ENCODE results near the gene SEMA4G.

SEMA4G gene

GRCh38 chr10:101008823-101009423, 39.6 kb downstream of the SEMA4G start:
- no peak for DNase-seq

DNA sequence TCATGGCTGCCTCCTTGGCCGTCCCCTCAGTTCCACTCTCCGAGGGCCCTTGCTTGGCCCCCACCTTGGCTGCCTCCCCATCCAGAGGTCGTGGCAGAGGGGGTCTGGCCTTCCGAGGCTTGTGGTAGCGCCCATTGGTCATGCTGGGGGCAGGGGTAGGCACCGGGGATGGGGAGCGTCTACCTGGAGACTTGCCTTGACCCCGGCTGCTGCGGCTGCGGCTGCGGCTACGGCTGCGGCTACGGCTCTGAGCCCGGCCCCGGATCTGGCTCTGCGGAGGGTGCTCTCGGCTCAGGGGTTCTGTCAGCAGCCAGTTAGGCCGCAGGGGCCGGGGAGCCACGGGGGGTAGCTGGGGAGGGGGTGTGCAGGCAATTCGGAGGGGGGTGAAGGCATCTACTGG, 41.0 kb downstream of the SEMA4G start:
- DNase-seq: no peak

GRCh38 chr10:101011517-101012423, 42.5 kb downstream of the SEMA4G start:
- peak; percentile 62 for DNase-seq

- peak; percentile 88 for DNase-seq
Measured at GRCh38 chr10:101012525-101013364, 43.4 kb downstream of the SEMA4G start.

- no peak for DNase-seq
Measured at GRCh38 chr10:101013365-101013825, 44.1 kb downstream of the SEMA4G start.

GRCh38 chr10:101014230-101014884, 45.1 kb downstream of the SEMA4G start:
- peak; percentile 76 for DNase-seq

DNA sequence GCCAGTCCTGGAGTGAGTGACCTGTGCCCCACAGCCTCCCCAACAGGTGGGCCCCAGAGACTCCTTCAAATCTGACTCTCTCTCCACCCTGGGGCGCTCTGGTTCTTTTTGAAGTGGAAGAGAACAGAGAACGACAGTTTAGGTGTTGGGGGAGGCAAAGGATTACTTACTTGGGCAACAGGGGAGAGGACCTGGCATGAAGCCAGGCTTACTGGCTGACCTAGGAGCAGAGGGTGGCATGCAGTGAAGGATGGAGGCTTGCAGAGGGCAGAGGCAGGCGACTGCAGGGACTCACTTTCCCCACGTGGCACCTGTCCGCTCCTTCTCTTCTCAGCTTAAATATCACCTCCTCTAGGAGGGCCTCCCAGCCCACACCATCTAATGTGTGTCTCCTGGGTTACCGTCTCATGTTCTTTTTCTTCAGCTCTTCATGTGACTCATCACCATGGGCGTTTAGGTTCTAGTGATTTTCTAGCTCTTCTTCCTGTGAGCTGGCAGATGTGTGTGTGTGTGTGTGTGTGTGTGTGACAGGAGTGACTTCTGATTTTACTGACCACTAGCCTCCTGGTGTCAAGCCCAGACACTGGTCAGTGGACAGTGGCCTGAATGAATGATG, 45.8 kb downstream of the SEMA4G start:
- DNase-seq: no peak

DNA sequence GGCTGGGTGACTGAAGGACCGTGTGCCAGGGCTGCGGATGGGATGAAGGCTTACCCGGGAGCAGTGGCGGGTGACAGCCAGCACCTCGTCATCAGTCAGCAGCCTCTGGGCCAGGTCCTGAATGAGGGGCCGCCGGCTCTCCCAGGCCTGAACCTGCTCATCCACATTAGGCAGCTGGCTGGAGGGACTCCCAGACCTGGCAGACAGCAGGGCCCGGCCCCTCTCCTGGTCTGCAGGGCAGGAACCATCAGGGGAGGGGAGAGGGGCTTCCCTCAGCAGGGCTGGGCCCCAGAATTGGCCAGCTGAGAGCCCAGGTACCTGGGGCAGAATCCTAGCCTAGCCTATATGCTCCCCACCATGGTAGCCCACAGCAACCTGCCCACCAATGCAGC, 46.3 kb downstream of the SEMA4G start:
- DNase-seq: no peak

- no peak for DNase-seq
Measured at GRCh38 chr10:101016814-101017213, 47.5 kb downstream of the SEMA4G start.

DNA sequence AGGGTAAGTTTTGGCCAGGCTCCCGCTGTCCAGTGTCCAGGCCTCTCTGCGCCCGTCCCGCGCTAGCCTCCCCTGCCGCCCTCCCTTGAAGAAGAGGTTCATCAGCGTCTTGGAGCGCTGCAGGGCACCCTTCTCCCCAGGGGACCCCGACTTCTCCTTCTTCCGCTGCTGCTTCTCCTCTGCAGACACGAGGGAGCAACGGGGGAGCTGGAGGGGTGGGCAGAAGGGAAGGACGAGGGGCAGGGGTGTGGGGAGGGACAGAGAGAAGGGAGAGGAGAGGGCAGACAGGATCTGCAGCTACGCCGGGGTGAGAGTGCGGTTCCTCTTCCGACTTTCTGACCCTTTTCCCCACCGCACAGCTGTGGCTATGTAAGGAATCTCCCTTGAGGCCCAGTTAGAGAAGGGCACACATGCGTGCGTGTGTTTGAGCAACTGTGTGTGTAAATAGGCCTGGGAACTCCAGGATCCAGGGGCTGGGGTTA, 48.9 kb downstream of the SEMA4G start:
- no peak for DNase-seq

DNA sequence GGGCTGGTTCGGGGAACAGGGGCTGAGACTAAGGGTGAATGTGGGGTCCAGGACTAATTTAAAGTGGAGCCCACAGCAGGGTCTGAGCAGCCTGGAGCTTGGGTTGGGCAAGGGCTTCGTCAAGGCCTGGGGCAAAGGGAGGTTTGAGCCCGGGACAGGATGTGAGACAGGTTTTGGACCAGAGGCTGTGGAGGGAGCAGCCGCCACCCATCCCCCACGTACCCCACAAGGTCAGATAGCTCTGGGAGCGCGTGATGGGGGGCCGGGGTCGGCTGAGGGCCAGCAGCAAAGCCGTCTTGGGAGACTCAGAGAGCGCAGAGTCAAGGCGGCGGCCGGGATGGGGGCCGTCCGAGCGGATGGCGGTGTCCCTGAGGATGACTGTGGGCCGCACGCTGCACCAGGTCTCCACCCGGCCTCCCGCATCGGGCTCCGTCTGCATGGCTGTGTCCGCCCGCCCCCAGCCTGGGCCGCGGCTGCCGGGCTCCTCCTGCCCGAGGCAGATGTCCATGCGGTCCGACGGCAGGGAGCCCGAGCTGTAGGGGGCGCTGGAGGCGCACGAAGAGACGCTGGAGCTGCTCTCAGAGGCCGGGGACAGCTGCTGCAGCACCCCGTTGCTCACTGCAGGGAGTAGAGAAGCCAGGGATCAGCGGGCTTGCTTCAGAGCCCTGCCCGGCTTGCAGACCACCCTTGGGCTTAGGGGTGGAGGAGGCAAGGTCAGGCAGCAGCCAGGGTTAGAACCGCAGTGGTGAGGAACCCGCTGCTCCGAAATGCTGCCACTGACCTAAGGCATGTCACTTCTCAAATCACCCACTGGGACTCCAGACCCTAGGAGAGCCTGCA, 49.5 kb downstream of the SEMA4G start:
- peak; percentile 96 for DNase-seq
